HG03039 (cell line): ENCODE results near the gene P2RY2.

Experiments used
- ATAC-seq: cut with Tn5 transposase; IDR thresholded peaks from one replicate; pipeline ENCODE4 v1.9.1; 2021; ENCODE audit warnings: mild to moderate bottlenecking, moderate library complexity; ENCODE audit not compliant: unreplicated experiment

P2RY2 gene

DNA sequence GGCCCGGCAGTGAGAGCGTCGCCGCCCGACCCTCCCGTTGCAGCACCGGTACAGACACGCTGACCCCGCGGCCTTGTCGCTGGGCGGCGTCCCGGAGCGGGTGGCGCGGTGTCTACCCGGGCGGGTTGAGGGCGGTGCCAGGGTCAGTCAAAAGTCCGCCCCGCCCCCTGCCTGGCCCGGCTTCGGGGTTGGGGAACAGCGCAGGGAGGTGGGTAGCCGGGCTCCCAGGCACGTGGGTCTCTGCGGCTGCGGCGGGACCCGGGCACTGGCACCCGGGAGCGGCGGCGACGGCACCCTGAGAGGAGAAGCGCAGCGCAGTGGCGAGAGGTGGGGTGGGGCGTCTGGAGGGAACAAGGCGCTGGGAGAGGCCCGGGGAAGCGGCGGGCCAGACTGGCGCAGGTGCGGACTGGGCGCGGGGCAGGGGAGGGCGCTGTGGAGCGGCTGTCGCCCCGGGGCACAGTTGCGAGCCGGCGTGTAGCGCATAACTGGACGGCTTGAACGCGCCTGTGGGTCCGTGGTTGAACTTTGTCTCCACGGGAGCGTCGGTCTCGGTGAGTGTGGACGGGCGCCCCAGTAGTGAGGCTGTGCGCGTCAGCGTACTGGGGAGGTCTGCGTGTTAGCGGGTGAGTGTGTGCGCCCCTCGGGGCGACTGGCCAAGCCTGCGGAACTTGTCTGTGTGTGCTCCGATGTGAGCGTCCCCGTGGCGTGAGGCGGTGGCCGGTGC is at the start of gene P2RY2:
P2RY2 (plus strand) TSS at position 176 of the 724 bp plus-strand sequence. CDS start 15,879 bp downstream, outside the sequence.
- no peak for ATAC-seq

DNA sequence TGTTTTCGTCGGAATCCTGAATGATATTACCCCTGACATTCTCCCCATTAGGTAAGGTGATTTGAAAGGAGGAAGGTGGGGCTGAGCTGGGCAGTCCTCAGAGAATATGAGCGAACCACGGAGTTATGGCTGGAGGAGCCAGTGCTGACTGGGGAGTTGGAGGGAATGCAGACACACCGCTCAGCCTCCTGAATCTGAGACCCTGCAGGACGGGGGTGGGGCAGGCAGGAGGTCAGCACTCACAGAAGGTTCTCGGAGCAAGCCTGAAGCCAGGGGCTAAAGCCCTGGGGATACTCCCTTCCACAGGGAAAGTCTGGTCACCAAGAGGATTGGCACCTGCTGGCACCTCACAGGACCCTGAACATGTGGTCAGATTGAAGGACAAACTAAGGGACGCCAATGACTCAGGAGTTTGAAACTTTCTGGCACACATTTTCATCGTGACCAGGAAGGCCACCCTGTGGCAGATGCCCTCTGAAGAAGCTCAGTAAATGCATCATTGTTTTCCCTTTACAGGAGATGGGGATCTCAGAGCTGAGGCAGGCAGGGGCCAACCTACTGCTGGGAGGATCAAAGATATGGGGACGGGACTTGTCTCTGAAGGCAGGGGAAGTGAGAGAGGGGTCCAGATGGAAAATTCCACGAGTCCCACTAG is 49.0 kb upstream of the P2RY2 start:
- no peak for ATAC-seq

DNA sequence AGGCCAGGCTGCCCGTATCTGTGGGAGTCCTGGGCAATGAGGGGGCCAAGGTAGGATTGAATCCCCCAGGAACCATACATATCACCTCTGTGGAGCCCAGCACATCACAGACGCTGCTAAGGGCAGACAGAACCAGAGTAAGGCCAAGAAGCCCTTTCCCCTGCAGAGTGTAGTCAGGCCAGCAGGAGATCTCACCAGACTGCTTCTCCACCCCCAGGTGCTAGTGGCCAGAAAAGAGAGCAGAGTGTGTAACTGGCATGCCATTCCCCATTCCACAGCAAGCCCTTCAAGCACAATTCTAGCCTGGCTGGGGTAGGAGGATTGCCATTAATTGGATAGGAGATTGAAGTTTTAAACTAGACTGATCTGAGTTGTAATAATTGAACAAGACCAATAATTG is 47.9 kb upstream of the P2RY2 start:
- ATAC-seq = no peak

DNA sequence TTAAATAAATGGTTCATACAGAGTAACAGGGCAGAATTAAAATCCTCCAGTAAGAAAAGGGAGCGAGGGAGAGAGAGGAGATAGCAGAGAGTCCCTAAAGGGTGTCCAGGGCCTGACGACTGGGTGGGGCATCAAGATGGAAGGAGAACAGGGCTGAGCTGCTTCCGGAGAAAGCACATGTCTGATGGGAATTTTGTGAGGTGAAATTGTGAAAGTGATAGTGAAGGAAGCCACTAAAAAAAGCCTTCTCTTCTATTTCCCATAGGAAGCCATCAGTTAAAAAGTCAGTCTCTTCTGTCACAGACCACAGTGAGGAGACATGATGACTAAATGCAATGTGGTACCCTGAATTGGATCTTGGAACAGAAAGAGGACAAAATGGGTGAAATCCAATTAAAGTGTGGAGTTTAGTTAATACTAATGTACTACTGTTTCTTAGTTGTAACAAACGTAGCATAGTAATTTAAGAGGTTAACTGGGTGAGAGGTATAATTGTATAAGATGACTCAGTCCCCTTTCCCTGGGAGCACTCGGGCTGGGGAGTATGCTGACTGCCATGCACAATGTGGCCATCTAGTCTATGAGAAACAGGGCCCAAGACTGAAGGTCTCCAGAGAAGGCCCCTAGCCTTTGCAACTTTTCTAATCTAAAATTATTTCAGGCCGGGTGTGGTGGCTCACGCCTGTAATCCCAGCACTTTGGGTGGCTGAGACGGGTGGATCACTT is 46.5 kb upstream of the P2RY2 start:
- no peak for ATAC-seq

DNA sequence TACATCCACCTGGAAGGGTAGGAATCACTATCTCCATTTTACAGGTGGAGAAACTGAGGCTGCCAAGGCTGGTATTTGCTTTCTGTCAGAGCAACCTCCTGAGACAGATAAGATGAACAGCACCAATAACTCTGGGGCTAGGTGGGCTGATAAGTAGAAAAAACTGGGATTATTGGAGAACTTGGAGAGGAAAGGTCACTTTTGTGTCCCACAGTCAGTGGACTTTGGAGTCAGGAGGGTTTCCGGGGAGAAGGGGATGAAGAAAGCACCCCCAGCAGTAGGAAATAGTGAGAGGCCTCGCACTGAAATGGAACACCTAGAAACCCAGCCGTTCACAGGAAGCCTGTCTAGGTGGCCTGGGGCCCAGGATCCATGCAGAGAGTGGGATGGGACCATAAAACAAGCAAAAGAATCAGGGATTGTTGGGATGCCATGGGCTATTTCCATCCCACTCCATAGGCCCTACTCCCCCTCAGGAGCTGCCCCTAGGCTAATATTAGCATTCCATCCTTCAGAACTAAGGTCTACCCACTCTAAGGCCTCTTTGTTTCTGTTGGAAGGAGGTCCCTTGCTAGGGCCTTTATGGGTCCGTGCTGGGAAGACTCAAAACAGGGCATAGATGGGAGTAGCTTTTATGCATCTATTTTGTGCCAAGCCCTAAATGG is 45.0 kb upstream of the P2RY2 start:
- no peak for ATAC-seq

DNA sequence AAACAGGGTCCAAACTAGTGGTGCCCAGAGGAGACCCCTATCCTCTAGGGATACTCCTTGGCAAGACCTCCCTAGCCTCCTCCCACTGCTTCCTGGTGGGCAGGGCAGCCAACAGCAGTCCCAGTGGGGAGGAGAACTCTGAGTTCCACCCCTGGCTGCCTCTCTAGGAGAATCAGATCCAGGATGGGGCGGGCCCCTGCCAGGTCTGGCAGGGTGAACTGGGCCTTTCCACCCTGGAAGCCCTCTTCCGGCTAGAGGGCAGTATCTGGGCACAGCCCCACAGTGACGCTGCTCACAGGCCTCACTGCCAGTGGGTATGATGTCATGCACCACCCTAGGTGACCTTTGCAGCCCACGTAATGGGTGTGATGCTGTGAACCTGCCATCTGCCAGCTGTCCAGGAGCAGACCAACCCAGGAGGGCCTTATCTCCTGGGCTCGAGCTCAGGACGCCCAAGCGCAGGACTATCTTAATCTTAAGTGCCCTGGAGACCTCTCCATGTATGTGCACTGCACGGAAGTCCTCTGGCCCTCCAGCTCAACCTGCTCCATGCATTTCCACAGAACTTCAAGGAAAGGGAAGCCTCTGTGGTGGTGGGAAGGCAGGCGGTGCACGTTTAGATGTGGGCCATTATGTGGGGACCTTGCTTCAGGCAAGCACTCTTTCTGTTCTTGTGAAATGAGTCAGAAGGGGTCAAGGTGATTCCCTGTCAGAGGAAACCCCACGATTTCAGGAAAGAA is 44.2 kb upstream of the P2RY2 start:
- ATAC-seq = no peak

DNA sequence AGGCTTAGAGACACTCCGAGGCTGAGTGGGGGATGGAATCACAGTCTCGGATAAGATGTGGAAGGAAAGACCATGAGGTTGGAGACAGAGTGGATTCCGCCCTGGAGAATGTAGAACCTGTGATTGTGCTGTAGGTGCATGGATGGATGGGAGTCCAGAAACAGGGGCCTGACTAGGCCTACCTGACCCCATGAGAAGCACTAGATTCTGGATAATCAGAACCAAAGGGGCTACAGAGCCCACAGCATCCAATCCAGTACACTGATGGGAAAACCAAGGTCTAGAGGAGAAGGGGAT is 43.6 kb upstream of the P2RY2 start:
- ATAC-seq = no peak

DNA sequence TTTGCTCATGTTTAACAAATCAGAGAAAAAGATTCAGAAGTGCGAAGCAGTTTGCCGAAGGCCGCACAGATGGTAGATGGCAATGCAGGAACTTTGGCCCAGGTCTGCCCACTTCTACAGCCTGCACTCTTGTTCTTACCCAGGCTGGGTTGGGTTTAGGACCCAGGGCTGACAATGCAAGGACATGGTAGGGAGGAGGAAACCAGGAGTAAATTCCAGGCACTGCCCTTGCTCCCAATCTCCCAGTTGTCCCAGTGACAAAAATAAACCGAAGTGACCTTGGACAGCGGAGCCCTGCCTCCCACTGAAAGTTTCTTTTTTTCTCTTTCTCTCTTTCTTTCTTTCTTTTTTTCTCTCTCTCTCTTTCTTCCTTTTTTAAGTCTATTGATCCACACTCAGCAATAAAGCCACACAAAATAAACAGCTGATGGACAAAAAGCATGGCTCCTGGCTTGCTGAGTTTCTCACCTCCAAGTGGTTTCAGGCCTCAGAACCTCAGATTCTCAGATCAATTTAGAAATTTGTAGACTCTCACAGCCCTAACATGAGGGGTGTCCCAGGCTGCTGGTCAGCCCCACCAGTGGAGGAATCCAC is 42.4 kb upstream of the P2RY2 start:
- no peak for ATAC-seq

DNA sequence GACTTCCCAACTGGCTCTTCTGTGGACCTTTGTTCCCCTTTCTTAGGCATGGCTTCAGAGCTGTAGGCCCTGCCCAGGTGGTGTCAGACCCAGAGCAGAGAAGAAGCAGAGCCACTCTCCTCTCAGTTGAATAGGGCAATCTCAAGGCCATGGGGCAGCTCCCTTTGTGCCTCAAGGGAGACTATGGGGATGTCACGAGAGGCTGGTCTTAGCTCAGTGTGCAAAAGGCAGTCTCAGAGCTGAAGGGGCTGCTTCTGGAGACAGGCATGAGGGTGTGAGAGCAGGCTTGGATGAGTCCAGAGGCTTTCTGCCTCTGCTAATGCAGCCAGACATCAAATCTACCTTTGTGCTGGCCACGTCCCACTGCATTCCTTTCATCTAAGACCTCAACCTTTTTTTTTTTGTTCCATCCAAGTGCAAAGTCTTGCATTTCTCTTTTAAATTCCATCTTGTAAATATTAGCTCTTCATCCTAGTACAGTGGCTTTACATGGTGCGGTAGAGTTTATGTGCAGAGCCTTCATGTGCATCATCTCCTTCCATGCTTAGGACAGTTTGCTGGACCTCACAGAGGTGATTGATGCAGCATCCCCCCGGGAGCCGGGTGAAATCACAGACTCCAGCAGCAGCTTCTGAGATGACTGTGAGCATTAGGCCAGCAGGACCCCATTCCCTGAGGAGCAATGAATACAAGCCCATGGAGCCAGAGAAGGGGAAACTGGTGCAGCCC is 41.8 kb upstream of the P2RY2 start:
- no peak for ATAC-seq

DNA sequence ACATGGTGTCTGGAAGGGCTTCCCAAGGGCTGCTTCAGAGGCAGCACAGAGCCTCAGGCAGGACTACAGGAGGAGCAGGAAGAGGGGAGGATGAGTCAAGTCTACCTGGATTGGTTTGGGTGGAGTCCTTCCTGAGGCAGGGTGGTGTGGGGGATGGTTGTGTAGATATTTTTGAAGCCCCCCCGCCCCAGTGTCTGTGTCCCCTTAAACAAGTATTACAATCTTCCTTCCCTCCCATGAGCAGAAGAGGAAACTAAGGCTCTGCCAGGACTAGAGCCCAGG is 41.3 kb upstream of the P2RY2 start:
- ATAC-seq = no peak

DNA sequence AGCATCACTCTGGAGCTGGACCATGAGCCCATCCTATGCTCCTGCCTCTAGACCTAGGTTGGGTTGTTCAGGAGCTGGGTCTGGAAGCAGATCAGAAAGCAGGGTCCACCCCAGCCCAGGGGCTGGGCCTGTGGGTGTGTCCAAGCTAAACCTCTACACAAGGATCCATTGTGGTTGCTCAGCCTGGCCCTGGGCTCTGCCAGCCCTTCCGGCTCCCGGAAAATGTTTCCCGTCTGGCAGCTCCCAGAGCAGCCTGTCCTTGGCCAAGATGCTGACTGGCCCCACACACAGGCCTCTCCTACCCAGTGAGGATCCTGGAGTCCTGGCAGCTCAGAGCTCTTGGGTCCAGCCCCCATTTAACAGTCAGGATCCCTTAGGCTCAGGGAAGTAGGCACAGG is 40.7 kb upstream of the P2RY2 start:
- no peak for ATAC-seq

DNA sequence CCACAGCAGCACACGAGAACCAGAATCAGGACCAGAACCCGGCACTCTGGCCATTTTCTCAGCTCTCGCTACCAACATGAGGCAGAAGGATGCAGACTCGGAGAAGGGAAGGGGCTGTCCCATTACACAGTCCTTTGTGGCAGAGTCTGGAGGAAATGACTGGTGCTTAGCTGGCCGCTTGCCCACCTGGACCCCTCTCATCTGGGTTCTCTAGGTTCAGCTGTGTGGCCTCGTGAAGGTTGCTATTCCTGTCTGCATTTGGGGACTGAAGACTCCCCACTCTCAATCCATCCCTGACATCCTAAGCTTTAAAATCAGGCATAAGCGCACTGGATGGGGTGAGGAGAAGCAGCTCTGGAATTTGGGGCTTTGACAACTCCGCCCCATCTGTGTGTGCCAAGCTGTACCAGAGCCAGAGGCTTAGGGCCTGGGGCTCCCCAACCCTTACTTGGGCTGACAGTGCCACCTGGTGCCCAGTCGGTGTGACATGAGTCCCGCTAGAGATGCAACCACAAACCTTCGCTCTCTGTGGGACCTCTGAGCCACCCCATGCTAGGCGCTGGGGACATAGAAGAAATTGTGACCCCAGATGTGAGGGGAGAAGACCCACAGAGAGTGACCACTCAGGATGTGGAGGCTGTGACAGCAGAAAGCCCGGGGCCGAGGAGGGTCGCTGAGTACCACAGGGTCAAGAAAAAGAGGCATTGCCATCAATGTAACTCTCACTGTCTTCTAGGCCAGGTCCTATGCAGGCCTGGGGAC is 40.1 kb upstream of the P2RY2 start:
- peak; percentile 64 for ATAC-seq

DNA sequence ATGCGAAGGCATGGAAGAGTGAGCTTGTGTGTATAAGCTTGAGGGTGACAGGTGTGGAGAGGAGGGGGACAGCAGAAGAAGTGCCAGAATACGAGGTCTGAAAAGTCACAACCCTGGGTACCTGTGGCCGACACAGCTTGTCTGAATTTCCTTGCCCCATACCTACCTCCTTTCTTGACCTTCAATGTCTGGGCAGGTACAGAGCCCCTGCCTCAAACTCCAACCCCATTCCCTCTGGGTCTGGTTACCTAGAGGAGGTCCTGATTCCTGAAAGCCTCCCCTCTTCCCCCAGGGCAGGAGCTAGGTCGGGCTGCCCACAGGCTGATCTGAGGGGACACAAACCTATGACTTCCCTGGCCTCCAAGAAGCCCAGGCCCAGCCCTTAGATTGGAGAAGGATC is 39.4 kb upstream of the P2RY2 start:
- ATAC-seq = no peak

DNA sequence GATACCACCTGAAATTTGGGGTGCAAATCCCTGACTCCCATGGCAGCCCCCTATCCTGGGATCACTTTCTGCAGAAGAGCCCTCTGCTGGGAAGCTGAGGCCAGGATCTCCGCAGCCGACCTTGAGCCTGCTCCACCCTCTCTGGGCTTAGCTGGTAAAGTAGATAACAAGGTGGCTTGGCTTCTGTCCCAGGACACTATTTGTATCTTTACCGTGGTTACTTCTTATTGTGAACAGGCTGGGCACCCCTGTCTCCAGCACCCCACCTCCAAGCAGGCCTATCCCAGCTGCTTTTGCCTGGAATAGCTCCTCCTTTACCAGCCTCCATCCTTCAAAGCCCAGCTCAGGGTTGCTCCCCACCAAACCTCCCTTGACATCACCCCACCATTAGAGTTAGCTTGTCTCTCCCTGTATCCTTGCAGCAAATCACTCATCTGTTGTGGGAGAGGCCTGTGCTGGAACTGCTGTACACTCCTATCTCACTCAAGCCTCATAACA is 35.2 kb upstream of the P2RY2 start:
- ATAC-seq = no peak

DNA sequence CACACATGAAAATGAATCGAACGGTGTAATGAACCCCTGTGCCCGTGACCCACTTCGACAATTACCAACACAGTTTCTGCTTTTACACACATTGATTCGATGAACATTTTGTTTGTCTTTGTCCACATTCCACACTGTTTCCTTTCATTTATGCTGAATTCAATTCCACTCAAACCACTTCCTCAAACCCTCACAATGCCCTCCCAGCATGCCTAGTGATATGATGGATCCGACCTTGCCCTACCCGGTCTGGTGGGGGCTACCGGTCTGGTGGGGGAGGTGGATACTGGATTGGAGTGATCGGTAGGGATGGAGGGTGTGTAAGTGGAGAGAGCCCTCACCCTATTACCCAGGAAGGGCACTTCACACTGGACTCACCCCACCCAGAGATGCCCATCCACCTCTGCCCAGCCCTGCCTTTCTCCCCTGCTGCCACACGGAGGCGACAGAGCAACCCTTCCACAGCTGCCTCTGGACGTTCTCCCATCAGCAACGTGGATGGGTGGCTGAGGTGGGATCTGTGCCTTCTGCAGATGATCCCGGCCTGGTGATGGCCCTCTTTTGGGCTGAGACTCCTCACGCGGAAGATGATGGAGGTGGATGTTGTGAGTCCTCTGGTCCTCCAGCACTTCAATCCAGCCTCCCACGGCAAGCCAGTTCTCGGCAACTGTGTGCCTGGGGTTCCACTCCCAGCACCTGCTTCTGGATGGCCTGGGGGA is 33.0 kb upstream of the P2RY2 start:
- no peak for ATAC-seq

DNA sequence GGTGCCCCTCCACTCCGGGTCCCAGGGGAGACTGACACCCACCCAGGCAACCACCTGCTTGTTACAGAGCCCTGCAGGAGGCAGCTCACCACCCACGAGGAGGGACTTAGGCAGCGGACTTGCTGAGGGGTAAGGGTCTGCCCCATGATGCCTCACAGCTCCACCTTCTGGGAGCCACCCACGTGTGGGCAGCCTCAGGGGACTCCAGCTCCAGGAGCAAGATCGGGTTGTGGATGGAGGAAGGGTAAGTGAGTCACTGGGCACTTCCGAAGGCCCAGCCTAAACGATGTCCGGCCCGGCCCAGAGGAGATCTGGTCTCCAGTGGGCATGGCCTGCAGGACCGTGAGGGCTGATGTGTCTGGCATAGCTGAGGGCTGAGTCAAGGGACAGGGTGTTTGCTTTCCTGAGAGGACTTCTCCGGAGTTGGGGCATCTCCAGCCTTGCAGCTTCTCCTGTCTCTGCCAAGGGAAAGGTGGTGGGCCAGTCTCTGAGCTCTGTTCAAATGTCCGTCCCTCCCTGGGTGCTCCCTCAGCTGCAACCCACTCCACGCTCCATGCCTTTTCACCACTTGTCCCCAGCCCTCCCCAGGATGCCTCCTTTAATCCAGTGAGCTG is 32.3 kb upstream of the P2RY2 start:
- ATAC-seq = no peak

DNA sequence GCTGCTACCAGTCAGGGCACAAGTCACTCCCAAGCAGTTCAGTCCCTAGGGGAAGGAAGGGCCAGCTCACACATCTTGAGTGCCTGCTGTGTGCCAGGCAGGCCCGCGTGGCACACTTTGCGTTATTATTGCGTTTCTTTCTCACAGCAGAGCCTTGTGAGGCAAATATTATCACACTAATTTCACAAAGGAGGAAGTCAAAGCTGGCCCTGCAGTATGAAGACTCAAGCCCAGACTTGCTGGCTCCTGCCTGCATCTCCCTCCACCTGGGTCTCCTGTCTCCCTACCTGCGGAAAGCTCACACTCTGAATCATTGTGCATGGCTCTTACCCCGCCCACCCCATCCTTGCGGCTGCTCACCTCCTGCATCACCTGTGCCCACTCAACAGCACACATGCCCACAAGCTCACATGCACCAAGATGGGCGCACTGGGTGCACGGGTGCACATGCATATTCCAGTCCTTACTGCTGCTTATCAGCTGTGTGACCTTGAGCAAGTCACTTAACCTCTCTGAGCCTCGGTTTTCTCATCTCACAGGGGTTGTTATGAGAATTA is 31.7 kb upstream of the P2RY2 start:
- ATAC-seq = no peak

DNA sequence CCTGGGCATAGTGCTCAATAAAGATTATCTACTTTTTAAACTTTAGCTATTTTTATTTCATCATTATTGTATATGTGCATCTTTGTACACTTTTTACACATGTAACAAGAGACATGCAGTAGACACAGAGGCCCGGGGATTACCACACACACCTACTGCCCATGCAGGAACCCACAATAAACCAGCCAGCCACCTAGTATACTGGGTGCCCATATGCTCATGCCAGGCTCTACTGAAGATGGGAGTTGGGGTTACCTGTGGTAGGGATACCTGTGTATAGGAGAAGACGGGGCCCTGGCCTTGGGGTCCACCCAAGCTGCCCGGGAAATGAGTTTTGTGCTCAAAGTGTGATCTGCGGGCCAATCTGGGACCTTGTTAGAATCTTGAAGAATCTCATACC is 31.2 kb upstream of the P2RY2 start:
- ATAC-seq = no peak
